CD4-positive, alpha-beta T cell (primary cell): ENCODE results near the gene ASMT. TPM values are rescaled to one million over a fixed set of nuclear protein-coding genes. Genes with fewer than 3 reads are reported as not detected.

Experiments
- ATAC-seq: fragments of 200-7000 bp; cut with Tn5 transposase; one replicate; pipeline ENCODE4 v1.10.0; 2022; ENCODE audit warnings: mild to moderate bottlenecking; ENCODE audit not compliant: poor library complexity
- CTCF ChIA-PET: fragments of 350-600 bp; sonication (Branson Sonifier 250); formaldehyde crosslinking; loops from one replicate; lab custom pipeline; 2021; ENCODE audit warnings: antibody characterized with exemption, inconsistent platforms; lab: Charles Lee
- POLR2A ChIA-PET: fragments of 350-600 bp; sonication (Branson Sonifier 250); formaldehyde crosslinking; loops from one replicate; lab custom pipeline; 2021; ENCODE audit warnings: antibody characterized with exemption, inconsistent platforms; lab: Charles Lee
- DNase-seq, 14 experiments: peaks; one replicate each; pipeline ENCODE4 v3.0.0-alpha.2; 2013 to 2020; ENCODE audit warnings: mixed read lengths in 2 of 14
- H3K27ac ChIP-seq, 2 donors: one replicate each; pipeline versions ENCODE4 v1.5.1 to v1.7.0; 2013; ENCODE audit warnings: low read length in 2 of 2, low read depth in 1 of 2, mild to moderate bottlenecking in 1 of 2
- H3K27me3 ChIP-seq, 2 experiments: 1 replicate in 1 of 2; 2 replicates in 1 of 2; pipeline versions ENCODE4 v1.6.1 to v1.7.0; 2013; ENCODE audit warnings: low read length in 2 of 2, control low read depth in 1 of 2, mild to moderate bottlenecking in 1 of 2, moderate library complexity in 1 of 2; ENCODE audit not compliant: insufficient read depth in 2 of 2, control insufficient read depth in 1 of 2
- H3K36me3 ChIP-seq: one replicate; pipeline ENCODE4 v1.6.1; 2013; ENCODE audit warnings: low read length, control low read depth; ENCODE audit not compliant: insufficient read depth
- H3K4me1 ChIP-seq: one replicate; pipeline ENCODE4 v1.6.1; 2013; ENCODE audit warnings: low read length, control low read depth; ENCODE audit not compliant: insufficient read depth
- H3K4me3 ChIP-seq: one replicate; pipeline ENCODE4 v1.5.1; 2013; ENCODE audit warnings: mild to moderate bottlenecking, low read length, moderate library complexity
- H3K9me3 ChIP-seq, 2 experiments: 1 replicate in 1 of 2; 2 replicates in 1 of 2; pipeline versions ENCODE4 v1.6.1 to v1.7.0; 2013; ENCODE audit warnings: low read length in 2 of 2, mild to moderate bottlenecking in 2 of 2, control low read depth in 1 of 2, moderate library complexity in 1 of 2; ENCODE audit not compliant: control insufficient read depth in 1 of 2, insufficient read depth in 1 of 2
- H3K27ac Mint-ChIP-seq: one replicate; pipeline ENCODE4 v1.8.0; 2020; ENCODE audit warnings: mixed read lengths
- H3K27me3 Mint-ChIP-seq: one replicate; pipeline ENCODE4 v1.8.0; 2021; ENCODE audit warnings: mixed read lengths
- H3K36me3 Mint-ChIP-seq: one replicate; pipeline ENCODE4 v1.8.0; 2021; ENCODE audit warnings: low read depth, mixed read lengths
- H3K4me1 Mint-ChIP-seq: one replicate; pipeline ENCODE4 v1.8.0; 2021; ENCODE audit warnings: low read depth, mixed read lengths
- H3K4me3 Mint-ChIP-seq: one replicate; pipeline ENCODE4 v1.8.0; 2020; ENCODE audit warnings: mild to moderate bottlenecking, mixed read lengths
- H3K9me3 Mint-ChIP-seq: one replicate; pipeline ENCODE4 v1.8.0; 2020; ENCODE audit warnings: mixed read lengths
- intact Hi-C, 2 experiments: fragments of 100-400 bp; cut with DNase I in 1 of 2; cut with micrococcal nuclease in 1 of 2; formaldehyde crosslinking; loops; one replicate each; pipeline versions ENCODE4 v1.15.1 to v1.9.0; 2023 to 2025; cut with DNase I, micrococcal nuclease
- total RNA-seq, 174 experiments: library from RNA in 2 of 174; stranded (reverse) in 2 of 174; gene quantifications; one replicate each; pipeline ENCODE4 v1.2.3 and lab custom pipeline; 2021 to 2026
- TF ChIP-seq, protein P1 (sequence below): fragments of 200-600 bp; IDR thresholded peaks from one replicate; pipeline ENCODE4 v1.8.0; 2022; ENCODE audit warnings: antibody characterized with exemption, mild to moderate bottlenecking

The ASMT gene
- total RNA-seq, 2 experiments from 2014 or later = 0.36 to 0.50 TPM

DNA sequence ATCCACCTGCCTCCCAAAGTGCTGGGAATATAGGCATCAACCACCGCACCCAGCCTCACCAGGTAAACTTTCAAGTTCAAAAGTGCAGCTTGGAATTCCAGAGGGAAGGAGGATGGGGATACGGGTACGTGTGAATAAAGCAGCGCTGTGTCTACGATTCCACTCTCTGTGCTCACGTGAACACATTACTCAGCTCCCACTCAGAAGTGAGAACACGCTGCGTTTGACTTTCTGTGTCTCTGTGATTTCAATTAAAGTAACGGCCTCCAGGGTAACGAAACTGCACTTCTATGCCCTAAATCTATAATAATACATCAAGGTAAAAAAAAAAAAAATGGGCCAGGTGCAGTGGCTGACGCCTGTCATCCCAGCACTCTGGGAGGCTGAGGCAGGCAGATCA, 8.4 kb upstream of the ASMT start:
- POLR2A ChIA-PET = no interaction called here
- H3K27me3 Mint-ChIP-seq = no peaks in the 10 kb centered on the region
- H3K4me3 Mint-ChIP-seq = no peak overlapping the region
- H3K4me1 Mint-ChIP-seq = no peaks in the 10 kb centered on the region
- H3K27ac Mint-ChIP-seq = no peak overlapping the region
- ATAC-seq = no peak
- H3K36me3 Mint-ChIP-seq = peaks cover 41% of the 10 kb centered on the region
- no peaks in the 10 kb centered on the region for H3K9me3 Mint-ChIP-seq
- Histone ChIP-seq H3K36me3 (peaks cover 16% of the 10 kb centered on the region), H3K27ac (no peak overlapping the region), H3K27me3 (no peaks in the 10 kb centered on the region), H3K9me3 (peaks cover 0 to 5% of the 10 kb centered on the region in 2 experiments), H3K4me1 (no peaks in the 10 kb centered on the region), H3K4me3 (no peak overlapping the region)
- TF ChIP-seq, protein P1, sequence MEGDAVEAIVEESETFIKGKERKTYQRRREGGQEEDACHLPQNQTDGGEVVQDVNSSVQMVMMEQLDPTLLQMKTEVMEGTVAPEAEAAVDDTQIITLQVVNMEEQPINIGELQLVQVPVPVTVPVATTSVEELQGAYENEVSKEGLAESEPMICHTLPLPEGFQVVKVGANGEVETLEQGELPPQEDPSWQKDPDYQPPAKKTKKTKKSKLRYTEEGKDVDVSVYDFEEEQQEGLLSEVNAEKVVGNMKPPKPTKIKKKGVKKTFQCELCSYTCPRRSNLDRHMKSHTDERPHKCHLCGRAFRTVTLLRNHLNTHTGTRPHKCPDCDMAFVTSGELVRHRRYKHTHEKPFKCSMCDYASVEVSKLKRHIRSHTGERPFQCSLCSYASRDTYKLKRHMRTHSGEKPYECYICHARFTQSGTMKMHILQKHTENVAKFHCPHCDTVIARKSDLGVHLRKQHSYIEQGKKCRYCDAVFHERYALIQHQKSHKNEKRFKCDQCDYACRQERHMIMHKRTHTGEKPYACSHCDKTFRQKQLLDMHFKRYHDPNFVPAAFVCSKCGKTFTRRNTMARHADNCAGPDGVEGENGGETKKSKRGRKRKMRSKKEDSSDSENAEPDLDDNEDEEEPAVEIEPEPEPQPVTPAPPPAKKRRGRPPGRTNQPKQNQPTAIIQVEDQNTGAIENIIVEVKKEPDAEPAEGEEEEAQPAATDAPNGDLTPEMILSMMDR = no peak
- DNase-seq = no peak
- CTCF ChIA-PET = no interaction called here
- intact Hi-C loops = no loop called here

DNA sequence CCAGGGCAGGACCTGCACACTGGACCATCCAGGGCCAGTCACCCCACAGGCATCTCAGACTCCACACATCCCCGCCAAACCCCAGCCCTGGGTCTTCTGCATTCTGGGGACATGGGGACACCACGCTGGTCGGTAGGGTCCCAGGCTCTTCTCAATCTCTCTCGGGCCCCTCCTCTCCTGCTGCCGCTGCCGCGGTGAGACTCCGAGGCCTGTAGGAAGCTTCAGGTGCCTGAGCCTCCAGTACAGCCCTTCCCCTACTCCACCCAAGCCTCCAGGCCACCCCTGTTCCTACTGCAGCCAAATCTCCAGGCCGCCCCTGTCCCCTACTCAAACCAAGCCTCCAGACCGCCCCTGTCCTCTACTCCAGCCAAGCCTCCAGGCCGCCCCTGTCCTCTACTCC, 5.5 kb upstream of the ASMT start:
- Mint-ChIP-seq H3K27me3 (no peaks in the 10 kb centered on the region), H3K36me3 (peaks cover 12% of the 10 kb centered on the region), H3K4me1 (no peaks in the 10 kb centered on the region), H3K27ac (no peak overlapping the region), H3K4me3 (no peak overlapping the region), H3K9me3 (no peaks in the 10 kb centered on the region)
- POLR2A ChIA-PET = no interaction called here
- Histone ChIP-seq H3K27ac (no peak overlapping the region), H3K4me1 (no peaks in the 10 kb centered on the region), H3K9me3 (no peaks in the 10 kb centered on the region), H3K27me3 (no peaks in the 10 kb centered on the region), H3K36me3 (no peaks in the 10 kb centered on the region), H3K4me3 (no peak overlapping the region)
- ATAC-seq (no peak), DNase-seq (no peak)
- TF ChIP-seq, protein P1 = no peak
- intact Hi-C loops = no loop called here
- CTCF ChIA-PET = no interaction called here

DNA sequence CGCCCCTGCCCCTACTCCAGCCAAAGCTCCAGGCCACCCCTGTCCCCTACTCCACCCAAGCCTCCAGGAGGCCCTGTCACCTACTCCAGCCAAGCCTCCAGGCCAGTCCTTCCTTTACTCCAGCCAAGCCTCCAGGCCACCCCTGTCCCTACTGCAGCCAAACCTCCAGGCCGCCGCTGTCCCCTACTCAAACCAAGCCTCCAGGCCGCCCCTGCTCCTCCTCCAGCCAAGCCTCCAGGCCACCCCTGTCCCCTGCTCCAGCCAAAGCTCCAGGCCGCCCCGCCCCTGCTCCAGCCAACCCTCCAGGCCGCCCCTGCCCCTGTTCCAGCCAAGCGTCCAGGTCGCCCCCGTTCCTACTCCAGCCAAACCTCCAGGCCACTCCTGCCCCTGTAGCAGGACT, 5.1 kb upstream of the ASMT start:
- Mint-ChIP-seq H3K27me3 (no peaks in the 10 kb centered on the region), H3K36me3 (peaks cover 8% of the 10 kb centered on the region), H3K4me3 (no peak overlapping the region), H3K4me1 (no peaks in the 10 kb centered on the region), H3K9me3 (no peaks in the 10 kb centered on the region), H3K27ac (no peak overlapping the region)
- TF ChIP-seq, protein P1 = no peak
- DNase-seq (no peak), ATAC-seq (no peak)
- H3K36me3 ChIP-seq = no peaks in the 10 kb centered on the region
- intact Hi-C loops = no loop called here
- H3K9me3 ChIP-seq = no peaks in the 10 kb centered on the region
- CTCF ChIA-PET = no interaction called here
- H3K4me1 ChIP-seq = no peaks in the 10 kb centered on the region
- H3K27ac ChIP-seq = no peak overlapping the region
- POLR2A ChIA-PET = no interaction called here
- H3K27me3 ChIP-seq = no peaks in the 10 kb centered on the region
- H3K4me3 ChIP-seq = no peak overlapping the region
